HL-60 (cell line): ENCODE results near the gene USB1.

Source experiments
- DNase-seq, 2 experiments: peaks; one replicate each; pipeline ENCODE4 v3.0.0-alpha.2; 2010 to 2020; ENCODE audit warnings: low read depth in 1 of 2, low spot score in 1 of 2
- H3K27ac ChIP-seq: fragments of 250-450 bp; sonication (Bioruptor Pico); replicated peaks from 2 replicates; pipeline ENCODE4 v1.5.1; 2020; ENCODE audit warnings: mild to moderate bottlenecking, moderate library complexity
- H3K27me3 ChIP-seq: fragments of 250-450 bp; sonication (Bioruptor Pico); 2 replicates; pipeline ENCODE4 v1.5.1; 2021; ENCODE audit warnings: mild to moderate bottlenecking, moderate library complexity; ENCODE audit not compliant: insufficient read depth, poor library complexity, severe bottlenecking
- H3K4me3 ChIP-seq: replicated peaks from 2 replicates; pipeline ENCODE4 v1.5.1; 2011; ENCODE audit warnings: mild to moderate bottlenecking, control low read depth, low read length; ENCODE audit not compliant: insufficient read depth
- CTCF ChIP-seq: IDR thresholded peaks from one replicate; pipeline ENCODE4 v1.5.1; 2011; ENCODE audit warnings: low read length, control low read depth, inconsistent platforms; ENCODE audit not compliant: insufficient read depth
- GABPA ChIP-seq: IDR thresholded peaks from 2 replicates; pipeline ENCODE4 v1.6.1; 2012; ENCODE audit warnings: low read depth
- POLR2AphosphoS5 ChIP-seq: IDR thresholded peaks from 2 replicates; pipeline ENCODE4 v1.6.1; 2012; ENCODE audit warnings: low read depth
- REST ChIP-seq: IDR thresholded peaks from 2 replicates; pipeline ENCODE4 v1.6.1; 2012; ENCODE audit warnings: low read depth; ENCODE audit not compliant: insufficient replicate concordance
- SPI1 ChIP-seq: IDR thresholded peaks from 2 replicates; pipeline ENCODE4 v1.6.1; 2012; ENCODE audit warnings: low read depth, mild to moderate bottlenecking, borderline replicate concordance
- long read RNA-seq: library from polyadenylated mRNA; unstranded; transcript quantifications from one replicate; pipeline ENCODE4 v2.0.0, GENCODE V29; 2020

Gene USB1
- long read RNA-seq, transcript USB1-201 (7 exons, 2,282 nt), result major isoform, 24 of 36 reads
- long read RNA-seq, partial matches to known transcripts, result 2 of 36 reads
- long read RNA-seq, other reads (novel, unspliced or antisense), result 5 of 36 reads

- Histone ChIP-seq H3K27ac (peak within 1 kb of the TSS; percentile 79), H3K27me3 (no peaks in the 10 kb centered on the region), H3K4me3 (peak within 1 kb of the TSS; percentile 85)
- DNase-seq, result peak; percentile 76 to 80
- TF ChIP-seq GABPA (no peak; the same call in 1 of the 2 replicates), SPI1 (peak; percentile 38; the same call in 1 of the 2 replicates), CTCF (peak; percentile 33)
These were observed at the start of gene USB1 for GRCh38 chr16:58000706-58001676. TSS of gene USB1 (plus strand) at chr16:58001407. CDS start at chr16:58001484, 77 bp downstream.

- no peaks in the 10 kb centered on the region for H3K27me3 ChIP-seq
- H3K27ac ChIP-seq, result no peak overlapping the region
- DNase-seq, result no peak
- TF ChIP-seq GABPA (no peak), REST (no peak), SPI1 (no peak), CTCF (no peak), POLR2AphosphoS5 (no peak)
- H3K4me3 ChIP-seq, result no peak overlapping the region
These were observed 48.3 kb upstream of the USB1 start for GRCh38 chr16:57952909-57953308.

GRCh38 chr16:57953857-57954256 is 47.4 kb upstream of the USB1 start:
- H3K27ac ChIP-seq, result no peak overlapping the region
- no peak overlapping the region for H3K4me3 ChIP-seq
- H3K27me3 ChIP-seq, result no peaks in the 10 kb centered on the region
- TF ChIP-seq REST (no peak), CTCF (no peak), SPI1 (no peak), POLR2AphosphoS5 (no peak), GABPA (no peak)
- no peak for DNase-seq
